ENCODE measurements around the gene GAS7.

GRCh38 chr17:10073941-10074340 is 124.5 kb downstream of the GAS7 start:
- TF ChIP-seq CTCF (conservative IDR thresholded peaks at IDR 0.05; ENCODE audit: low read depth in 2 of 2) (no peak), EZH2 (IDR thresholded peaks at IDR 0.05; ENCODE audit: low read depth, unreplicated experiment) (no peak), CREB1 (CRISPR knock-in tag; IDR thresholded peaks at IDR 0.05; ENCODE audit: low read depth) (no peak), REST (IDR thresholded peaks at IDR 0.05; ENCODE audit: unreplicated experiment) (no peak), POLR2AphosphoS5 (IDR thresholded peaks at IDR 0.05; ENCODE audit: low read depth) (no peak)
